GM18519 (cell line): ENCODE results near the gene SRGAP1.
"Not testable (repeated sequence)": the region's sequence is repeated elsewhere in the genome, so short reads cannot be mapped to it uniquely, and the experiment has no call there.

Source experiments
- ATAC-seq: cut with Tn5 transposase; IDR thresholded peaks from one replicate; pipeline ENCODE4 v1.9.1; 2021; ENCODE audit warnings: mild to moderate bottlenecking, moderate library complexity; ENCODE audit not compliant: unreplicated experiment, low FRiP score

SRGAP1 gene

GRCh38 chr12:63836046-63836445 lies 8.5 kb upstream of the SRGAP1 start:
- no peak for ATAC-seq

DNA sequence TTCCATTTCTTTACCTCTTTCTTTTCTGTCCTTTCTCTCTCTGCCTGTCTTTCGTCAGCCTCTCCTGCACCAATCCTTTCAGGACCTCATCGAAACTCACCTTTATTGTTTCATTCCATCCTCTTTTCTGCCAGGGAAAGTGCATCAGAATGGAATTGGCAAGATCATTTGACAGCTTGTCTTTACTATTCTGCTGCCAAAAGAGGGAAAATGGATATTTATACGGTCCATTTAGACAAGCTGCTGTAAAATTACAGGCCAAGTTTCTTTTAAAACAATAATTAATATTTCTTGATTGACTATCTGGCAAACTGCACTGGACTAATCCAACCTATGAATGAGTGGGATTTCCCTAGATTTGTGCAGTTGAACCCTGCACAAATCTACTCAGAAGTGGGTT lies 7.6 kb upstream of the SRGAP1 start:
- no peak for ATAC-seq

DNA sequence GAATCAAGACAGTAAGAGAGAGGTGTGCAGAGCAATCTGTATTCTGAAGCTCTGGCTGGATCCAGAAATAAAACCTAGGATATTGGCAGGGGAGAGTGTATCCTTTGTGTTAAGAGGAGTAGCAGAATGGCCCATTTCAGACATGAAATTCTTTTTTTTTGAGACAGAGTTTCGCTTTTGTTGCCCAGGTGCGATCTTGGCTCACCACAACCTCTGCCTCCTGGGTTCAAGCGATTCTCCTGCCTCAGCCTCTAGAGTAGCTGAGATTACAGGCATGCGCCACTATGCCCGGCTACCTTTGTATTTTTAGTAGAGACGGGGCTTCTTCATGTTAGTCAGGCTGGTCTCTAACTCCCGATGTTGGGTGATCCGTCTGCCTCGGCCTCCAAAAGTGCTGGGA lies 6.1 kb upstream of the SRGAP1 start:
- no peak for ATAC-seq

DNA sequence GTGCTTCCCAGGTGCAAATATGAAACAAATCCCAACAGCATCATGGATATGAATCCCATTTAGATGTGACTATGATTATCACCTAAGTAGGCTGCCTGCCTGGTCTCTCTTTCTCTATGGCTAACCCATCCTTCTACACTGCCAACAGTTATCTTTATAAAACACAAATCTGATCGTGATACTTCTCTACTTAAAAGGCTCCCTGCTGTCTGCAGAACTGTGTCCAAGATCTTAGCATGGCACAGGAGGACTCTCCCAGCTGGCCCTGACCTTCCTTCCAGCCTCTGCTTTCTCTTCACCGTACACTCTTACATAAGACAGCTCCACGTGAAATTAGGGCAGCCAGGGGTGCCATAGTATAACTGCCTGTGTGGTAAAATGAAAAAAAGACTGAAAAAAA lies 3.5 kb upstream of the SRGAP1 start:
- no peak for ATAC-seq

GRCh38 chr12:63841571-63841970 lies 2.9 kb upstream of the SRGAP1 start:
- ATAC-seq, result no peak

DNA sequence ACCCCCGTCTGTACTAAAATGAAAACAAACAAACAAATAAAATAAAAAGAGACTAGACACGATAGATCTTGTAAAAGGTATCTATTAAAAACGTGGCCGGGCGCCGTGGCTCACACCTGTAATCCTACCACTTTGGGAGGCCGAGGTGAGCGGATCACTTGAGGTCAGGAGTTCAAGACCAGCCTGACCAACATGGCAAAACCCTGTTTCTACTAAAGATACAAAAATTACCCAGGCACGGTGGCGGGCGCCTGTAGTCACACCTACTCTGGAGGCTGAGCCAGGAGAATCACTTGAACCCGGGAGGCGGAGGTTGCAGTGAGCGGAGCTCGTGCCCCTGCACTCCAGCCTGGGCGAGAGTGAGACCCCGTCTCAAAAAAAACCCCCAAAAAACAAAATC lies 1.8 kb upstream of the SRGAP1 start:
- ATAC-seq, result not testable (repeated sequence)

GRCh38 chr12:63843254-63843720 lies 1.2 kb upstream of the SRGAP1 start:
- no peak for ATAC-seq

DNA sequence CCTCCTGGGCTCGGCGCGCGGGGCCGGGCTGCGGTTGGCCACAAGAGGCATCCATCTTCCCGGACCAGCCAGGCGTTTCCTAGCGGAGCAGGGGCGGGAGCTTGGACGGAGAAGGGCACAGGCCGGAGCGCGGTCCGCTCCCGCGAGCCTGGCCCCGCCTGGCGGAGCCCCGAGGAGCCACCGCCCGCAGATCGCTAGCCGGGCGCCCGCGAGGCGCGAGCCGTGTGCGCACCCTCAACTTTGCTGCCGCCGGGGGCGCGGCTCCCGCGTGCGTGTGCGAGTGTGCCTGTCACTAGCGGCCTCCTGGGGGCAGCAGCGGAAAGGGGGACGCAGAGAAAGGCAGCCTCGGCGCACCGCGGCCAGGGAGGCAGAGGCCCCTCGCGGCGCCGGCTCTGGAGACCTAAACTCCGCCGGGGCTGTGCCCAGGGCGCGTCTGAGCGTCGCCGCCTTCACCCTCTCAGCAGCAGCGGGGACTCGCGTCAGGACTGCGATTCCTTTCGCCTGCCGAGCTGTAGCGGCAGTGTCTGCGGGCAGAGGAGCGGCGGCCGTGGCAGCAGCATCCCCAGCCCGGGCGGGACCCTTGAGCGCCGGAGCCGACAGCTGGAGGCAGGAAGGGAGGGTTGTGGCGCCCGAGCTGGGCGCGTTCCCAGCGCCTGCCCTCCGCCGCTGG lies 644 bp upstream of the SRGAP1 start:
- peak; percentile 96 for ATAC-seq

- ATAC-seq, result no peak
These were observed 1.2 kb downstream of the SRGAP1 start for GRCh38 chr12:63845726-63846125.

DNA sequence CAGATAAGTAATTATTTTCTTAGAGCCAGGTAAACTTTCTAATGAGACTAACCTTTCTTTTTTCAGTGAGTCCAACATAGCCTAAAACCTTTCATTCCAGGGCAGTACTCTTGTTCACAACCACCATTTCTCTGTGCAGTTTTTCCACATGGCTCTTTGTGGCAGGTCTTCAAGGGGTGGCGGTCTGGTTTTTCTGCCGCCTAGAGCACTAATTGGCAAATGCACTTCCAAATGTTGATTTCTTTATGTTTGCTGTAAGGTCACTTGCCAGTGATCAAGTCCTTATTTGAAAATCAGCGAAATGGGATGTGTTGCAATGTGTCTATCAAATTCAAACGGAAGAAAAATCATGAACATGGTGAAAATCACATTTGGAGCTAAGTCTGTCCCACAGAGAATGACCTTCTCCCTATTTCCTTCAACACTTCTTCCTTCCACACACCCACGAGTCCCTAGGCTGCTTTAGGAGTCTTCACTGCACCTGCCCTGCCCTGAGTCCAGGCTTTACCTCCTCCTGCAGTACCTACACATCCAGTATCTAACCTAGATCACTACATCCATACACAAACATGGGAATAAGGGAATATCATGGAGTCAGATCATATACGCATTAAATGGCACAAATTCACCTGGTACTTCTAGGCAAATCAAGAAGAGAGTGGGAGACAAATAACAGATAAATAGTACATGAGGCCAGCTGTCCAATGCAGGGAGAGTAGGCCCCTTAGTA lies 1.9 kb downstream of the SRGAP1 start:
- no peak for ATAC-seq

- ATAC-seq, result no peak
These were observed 4.0 kb downstream of the SRGAP1 start for GRCh38 chr12:63848450-63848849.

DNA sequence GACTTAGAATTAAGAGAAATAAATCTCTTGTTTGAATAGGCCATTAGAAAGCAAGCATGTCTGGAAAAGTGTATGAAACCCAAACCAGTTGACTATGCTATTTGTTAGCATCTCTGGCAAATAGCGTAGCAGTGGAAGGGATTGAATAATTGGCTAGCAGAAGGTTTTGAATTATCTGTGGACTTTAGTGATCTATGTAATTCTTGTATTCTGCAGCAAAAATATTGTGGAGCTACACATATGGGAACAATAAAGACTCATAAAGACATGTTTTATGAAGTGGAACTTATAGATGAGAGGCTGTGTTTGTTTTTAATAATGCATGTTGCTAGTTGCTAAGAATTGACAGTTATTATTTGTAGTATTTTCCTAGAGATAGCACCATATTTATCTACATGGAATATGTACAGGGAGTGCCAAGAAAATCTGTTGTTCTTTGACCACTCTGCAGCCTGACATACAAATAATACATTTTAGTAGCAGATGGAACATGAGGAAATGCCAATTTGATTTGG lies 4.7 kb downstream of the SRGAP1 start:
- ATAC-seq, result no peak

DNA sequence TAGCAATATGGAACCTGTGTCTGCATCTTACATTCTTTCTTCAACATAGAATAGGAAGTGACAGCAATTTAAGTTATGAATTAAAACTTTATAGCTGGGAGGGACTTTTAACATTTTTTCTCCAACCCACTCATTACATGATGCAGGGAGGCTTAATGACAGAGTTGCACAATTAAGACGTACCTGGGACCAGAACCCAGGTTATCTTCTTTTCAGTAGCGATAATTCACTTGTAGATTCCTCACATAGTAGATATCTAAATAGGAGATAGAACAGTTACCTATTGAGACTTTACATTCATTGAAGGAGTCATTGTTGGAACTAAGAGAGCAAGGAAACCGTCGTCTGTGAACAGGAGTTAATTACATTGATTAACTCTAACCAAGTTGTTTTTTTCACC lies 5.1 kb downstream of the SRGAP1 start:
- ATAC-seq, result no peak

DNA sequence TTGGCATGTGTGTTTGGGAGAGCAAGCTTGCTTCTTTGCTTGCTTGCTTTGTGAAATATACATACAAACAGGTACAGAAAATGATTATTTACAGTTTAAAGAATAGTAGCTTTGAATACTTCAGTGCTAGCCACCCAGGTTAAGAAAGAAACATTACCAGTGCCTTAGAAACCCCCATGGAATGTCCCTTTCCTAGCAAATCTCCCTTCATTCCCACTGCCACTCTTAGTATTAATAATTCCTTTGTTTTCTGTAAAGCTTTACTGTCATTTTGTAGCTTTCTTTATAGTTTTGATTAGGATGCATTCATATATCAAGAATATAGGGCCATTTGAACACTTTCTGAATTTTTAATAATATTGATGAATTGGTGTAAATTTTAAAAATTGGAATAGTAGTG lies 9.5 kb downstream of the SRGAP1 start:
- ATAC-seq, result no peak

GRCh38 chr12:63855299-63855698 lies 10.8 kb downstream of the SRGAP1 start:
- no peak for ATAC-seq

DNA sequence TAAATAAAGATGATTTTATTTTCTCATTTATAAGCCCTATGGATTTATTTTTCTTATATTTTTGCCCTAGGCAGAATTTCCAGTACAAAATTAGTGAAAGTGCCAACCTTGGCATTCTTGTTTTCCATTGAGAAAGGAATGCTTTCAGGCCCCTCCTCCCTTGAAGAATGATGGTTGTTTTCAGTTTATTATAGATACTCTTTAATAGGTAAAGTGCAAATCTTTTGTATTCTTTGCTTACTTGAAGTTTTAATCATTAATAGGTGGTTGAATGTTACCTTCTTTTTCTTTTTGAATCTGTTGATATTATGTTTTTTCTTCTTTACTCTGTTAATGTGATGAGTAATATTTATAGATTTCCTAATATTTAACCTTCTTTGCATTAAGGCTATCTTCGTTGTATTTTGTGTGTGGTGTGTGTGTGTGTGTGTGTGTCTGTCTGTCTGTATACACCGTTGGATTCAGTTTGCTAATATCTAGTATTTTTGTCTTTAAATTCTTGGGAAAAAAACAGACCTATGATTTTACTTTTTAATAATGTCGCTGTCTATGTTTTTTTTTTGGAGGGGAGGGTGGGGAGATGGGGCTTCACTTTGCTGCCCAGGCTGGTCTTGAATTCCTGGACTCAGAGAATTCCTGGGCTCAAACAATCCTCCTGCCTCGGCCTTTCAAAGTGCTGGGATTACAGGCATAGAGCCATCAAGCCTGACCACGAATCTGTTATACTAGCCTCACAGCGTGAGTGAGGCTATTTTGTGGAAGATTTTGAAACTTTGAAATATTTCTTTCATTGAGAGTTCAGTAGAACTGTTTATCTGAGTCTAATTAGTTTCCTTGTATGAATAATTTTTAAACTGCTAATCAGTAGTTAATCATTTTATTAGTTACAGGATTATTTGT lies 13.5 kb downstream of the SRGAP1 start:
- ATAC-seq, result no peak

DNA sequence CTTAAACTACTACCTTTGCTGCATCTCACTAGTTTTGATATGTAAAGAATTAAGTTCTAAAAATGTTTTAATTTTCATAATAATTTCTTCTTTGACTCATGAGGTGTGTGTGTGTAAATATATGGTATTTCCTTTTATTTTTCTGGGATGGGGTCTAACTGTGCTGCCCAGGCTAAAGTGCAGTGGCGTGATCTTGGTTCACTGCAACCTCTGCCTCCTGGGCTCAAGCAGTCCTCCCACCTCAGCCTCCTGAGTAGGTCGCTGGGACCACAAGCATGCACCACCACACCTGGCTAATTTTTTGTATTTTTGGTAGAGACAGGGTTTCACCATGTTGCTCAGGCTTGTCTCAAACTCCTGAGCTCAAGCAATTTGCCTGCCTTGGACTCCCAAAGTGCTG lies 15.4 kb downstream of the SRGAP1 start:
- not testable (repeated sequence) for ATAC-seq

DNA sequence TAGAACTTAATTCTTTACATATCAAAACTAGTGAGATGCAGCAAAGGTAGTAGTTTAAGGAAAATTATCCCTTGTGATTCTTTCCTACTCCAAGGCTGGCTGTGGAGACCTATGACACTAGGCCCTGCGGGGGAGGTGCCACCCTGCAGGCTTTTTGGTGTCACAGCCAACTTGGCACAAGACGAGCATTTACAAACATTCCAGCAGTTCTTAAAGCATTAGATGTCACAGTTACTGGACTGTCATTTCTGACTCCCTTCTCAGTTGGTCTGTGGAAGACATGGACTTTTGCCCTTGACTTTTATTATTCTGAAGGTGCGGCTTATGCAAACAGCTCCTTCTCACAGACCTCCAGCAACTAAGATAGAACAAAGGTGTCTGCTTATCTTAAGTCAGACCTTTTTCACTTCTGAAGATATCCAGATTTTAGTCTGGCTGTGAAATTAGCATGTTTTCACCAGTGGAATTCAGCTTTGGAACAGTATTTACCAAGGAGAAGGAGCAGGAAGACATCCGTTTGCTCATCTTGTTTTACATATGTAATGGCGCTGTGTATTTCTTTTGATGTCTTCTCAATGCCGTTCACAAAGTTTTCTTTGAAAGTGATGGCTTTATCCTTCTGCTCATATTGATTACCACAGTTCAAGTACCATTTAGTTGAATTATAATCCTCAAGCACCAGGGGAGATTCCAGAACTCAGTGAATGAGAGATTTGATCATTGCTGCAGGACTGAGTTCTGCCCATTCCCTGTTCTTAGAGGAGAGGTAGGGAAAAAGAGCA lies 17.9 kb downstream of the SRGAP1 start:
- ATAC-seq, result no peak

DNA sequence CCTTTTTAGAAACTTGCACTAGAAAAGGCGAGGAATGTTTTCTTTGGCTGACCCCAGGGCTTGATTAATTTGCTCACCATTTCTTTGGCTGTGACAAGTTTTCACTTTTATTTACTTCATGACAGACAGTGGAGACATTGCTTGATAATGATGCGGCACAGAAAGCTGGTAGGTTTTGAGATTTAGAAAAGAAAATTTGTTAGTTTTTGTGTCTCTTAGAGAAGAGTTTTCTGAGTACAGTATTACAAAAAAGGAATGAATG lies 18.4 kb downstream of the SRGAP1 start:
- ATAC-seq, result no peak

- no peak for ATAC-seq
These were observed 19.4 kb downstream of the SRGAP1 start for GRCh38 chr12:63863658-63864453.
